ENCODE measurements around the gene TSHZ1. TPM values are rescaled to one million over a fixed set of nuclear protein-coding genes. Genes with fewer than 3 reads are reported as not detected.

The TSHZ1 gene
- total and polyA plus RNA-seq, 4 donors = 4.2 to 6.6 (median 5.6) TPM

- no peaks in the 10 kb centered on the region for H3K36me3 ChIP-seq (ENCODE audit: control insufficient read depth in 4 of 4, insufficient read depth in 3 of 4, low read depth in 1 of 4, low read length in 3 of 4)
- no peak overlapping the region for H3K9ac ChIP-seq (ENCODE audit: low read depth in 1 of 2, low read length in 2 of 2)
- no peak for TF ChIP-seq SP1 (IDR thresholded peaks at IDR 0.05)
- TF ChIP-seq ATF3 (IDR thresholded peaks at IDR 0.05) = no peak
- no peak for TF ChIP-seq NR2F2 (IDR thresholded peaks at IDR 0.05)
- TF ChIP-seq TAF1 (conservative IDR thresholded peaks at IDR 0.05) = no peak
- TF ChIP-seq CTCF (IDR thresholded peaks at IDR 0.05; ENCODE audit: low read depth, low read length, missing input control) = no peak
- no peak for TF ChIP-seq FOXA2 (IDR thresholded peaks at IDR 0.05)
- no peak for TF ChIP-seq RXRA (IDR thresholded peaks at IDR 0.05)
- TF ChIP-seq YY1 (IDR thresholded peaks at IDR 0.05) = no peak
- no peak for TF ChIP-seq FOXA1 (IDR thresholded peaks at IDR 0.05)
- no peak for TF ChIP-seq JUND (IDR thresholded peaks at IDR 0.05)
- H3K4me1 ChIP-seq (ENCODE audit: control insufficient read depth in 4 of 4, insufficient read depth in 4 of 4, low read length in 3 of 4) = no peaks in the 10 kb centered on the region
- H3K27ac ChIP-seq (ENCODE audit: low read depth in 1 of 2, low read length in 2 of 2) = no peak overlapping the region
- no peaks in the 10 kb centered on the region for H3K9me3 ChIP-seq (ENCODE audit: control insufficient read depth in 4 of 4, low read length in 3 of 4)
- H3K27me3 ChIP-seq (ENCODE audit: control insufficient read depth in 4 of 4, insufficient read depth in 4 of 4, low read length in 3 of 4) = no peaks in the 10 kb centered on the region
- no peak for DNase-seq (ENCODE audit: low spot score)
- H3K4me3 ChIP-seq (ENCODE audit: low read depth in 1 of 3, low read length in 3 of 3) = no peak overlapping the region
- 76% methylated on average over 5 of the region's 5 CpGs for WGBS
Measured at GRCh38 chr18:75183524-75183923, 27.1 kb upstream of the TSHZ1 start.

GRCh38 chr18:75183973-75184493, 26.6 kb upstream of the TSHZ1 start:
- 95% methylated on average over 14 of the region's 14 CpGs for WGBS
- Histone ChIP-seq H3K9ac (ENCODE audit: low read depth in 1 of 2, low read length in 2 of 2) (no peak overlapping the region), H3K9me3 (ENCODE audit: control insufficient read depth in 4 of 4, low read length in 3 of 4) (no peaks in the 10 kb centered on the region), H3K36me3 (ENCODE audit: control insufficient read depth in 4 of 4, insufficient read depth in 3 of 4, low read depth in 1 of 4, low read length in 3 of 4) (no peaks in the 10 kb centered on the region), H3K27ac (ENCODE audit: low read depth in 1 of 2, low read length in 2 of 2) (no peak overlapping the region), H3K4me1 (ENCODE audit: control insufficient read depth in 4 of 4, insufficient read depth in 4 of 4, low read length in 3 of 4) (no peaks in the 10 kb centered on the region), H3K27me3 (ENCODE audit: control insufficient read depth in 4 of 4, insufficient read depth in 4 of 4, low read length in 3 of 4) (no peaks in the 10 kb centered on the region), H3K4me3 (ENCODE audit: low read depth in 1 of 3, low read length in 3 of 3) (no peak overlapping the region)
- TF ChIP-seq YY1 (IDR thresholded peaks at IDR 0.05) (no peak), EGR1 (IDR thresholded peaks at IDR 0.05; ENCODE audit: low read depth in 2 of 2) (no peak), ATF3 (IDR thresholded peaks at IDR 0.05) (no peak), ZBTB33 (IDR thresholded peaks at IDR 0.05) (no peak), JUND (IDR thresholded peaks at IDR 0.05) (no peak), HNF4A (conservative IDR thresholded peaks at IDR 0.05) (no peak), FOXA1 (IDR thresholded peaks at IDR 0.05) (no peak), RXRA (IDR thresholded peaks at IDR 0.05) (no peak), TAF1 (conservative IDR thresholded peaks at IDR 0.05) (no peak), CTCF (IDR thresholded peaks at IDR 0.05; ENCODE audit: low read depth, low read length, missing input control) (no peak)
- no peak for DNase-seq (ENCODE audit: low spot score)
